Measurements from ENCODE around the gene TUBA8.
"Not testable (repeated sequence)": the region's sequence is repeated elsewhere in the genome, so short reads cannot be mapped to it uniquely, and the experiment has no call there.

The TUBA8 gene

GRCh38 chr22:18105981-18106380 is 4.6 kb upstream of the TUBA8 start:
- not testable (repeated sequence) for DNase-seq (ENCODE audit: low read depth, low spot score)

GRCh38 chr22:18106550-18107341 is 3.9 kb upstream of the TUBA8 start:
- not testable (repeated sequence) for DNase-seq (ENCODE audit: low read depth, low spot score)

GRCh38 chr22:18108187-18108586 is 2.4 kb upstream of the TUBA8 start:
- DNase-seq (ENCODE audit: low read depth, low spot score) = no peak

GRCh38 chr22:18109410-18110193 is 1.0 kb upstream of the TUBA8 start:
- no peak for DNase-seq (ENCODE audit: low read depth, low spot score)

GRCh38 chr22:18110954-18111758 is 547 bp downstream of the TUBA8 start:
- no peak for DNase-seq (ENCODE audit: low read depth, low spot score)

GRCh38 chr22:18111759-18112330 is 1.2 kb downstream of the TUBA8 start:
- DNase-seq (ENCODE audit: low read depth, low spot score) = no peak

- DNase-seq (ENCODE audit: low read depth, low spot score) = no peak
These were observed 1.8 kb downstream of the TUBA8 start for GRCh38 chr22:18112440-18112839.

- DNase-seq (ENCODE audit: low read depth, low spot score) = no peak
These were observed 3.2 kb downstream of the TUBA8 start for GRCh38 chr22:18113680-18114394.

GRCh38 chr22:18114495-18114894 is 3.9 kb downstream of the TUBA8 start:
- DNase-seq (ENCODE audit: low read depth, low spot score) = no peak

- DNase-seq (ENCODE audit: low read depth, low spot score) = no peak
These were observed 4.5 kb downstream of the TUBA8 start for GRCh38 chr22:18114976-18115652.

- DNase-seq (ENCODE audit: low read depth, low spot score) = no peak
These were observed 5.3 kb downstream of the TUBA8 start for GRCh38 chr22:18115906-18116371.

- DNase-seq (ENCODE audit: low read depth, low spot score) = no peak
These were observed 6.0 kb downstream of the TUBA8 start for GRCh38 chr22:18116634-18117033.

- no peak for DNase-seq (ENCODE audit: low read depth, low spot score)
These were observed 7.8 kb downstream of the TUBA8 start for GRCh38 chr22:18118345-18118915.

GRCh38 chr22:18119409-18120110 is 9.0 kb downstream of the TUBA8 start:
- DNase-seq (ENCODE audit: low read depth, low spot score) = no peak

GRCh38 chr22:18120857-18121256 is 10.2 kb downstream of the TUBA8 start:
- DNase-seq (ENCODE audit: low read depth, low spot score) = no peak

- no peak for DNase-seq (ENCODE audit: low read depth, low spot score)
These were observed 10.9 kb downstream of the TUBA8 start for GRCh38 chr22:18121506-18121905.

GRCh38 chr22:18121954-18122554 is 11.4 kb downstream of the TUBA8 start:
- no peak for DNase-seq (ENCODE audit: low read depth, low spot score)

- DNase-seq (ENCODE audit: low read depth, low spot score) = not testable (repeated sequence)
These were observed 12.9 kb downstream of the TUBA8 start for GRCh38 chr22:18123476-18124025.

- DNase-seq (ENCODE audit: low read depth, low spot score) = no peak
These were observed 16.0 kb downstream of the TUBA8 start for GRCh38 chr22:18126606-18127005.

All from brain pericyte (primary cell).